Brain microvascular endothelial cell (primary cell): ENCODE results near the gene ST7.

Experiments
- DNase-seq: peaks from one replicate; pipeline ENCODE4 v3.0.0-alpha.2; 2020
- H3K27ac ChIP-seq: fragments of 250-450 bp; sonication (Bioruptor Pico); 2 replicates; pipeline ENCODE4 v1.5.1; 2020; ENCODE audit warnings: mild to moderate bottlenecking, moderate library complexity
- H3K27me3 ChIP-seq: fragments of 250-450 bp; sonication (Bioruptor Pico); replicated peaks from 2 replicates; pipeline ENCODE4 v1.5.1; 2020; ENCODE audit warnings: mild to moderate bottlenecking
- H3K36me3 ChIP-seq: fragments of 250-450 bp; sonication (Bioruptor Pico); replicated peaks from 2 replicates; pipeline ENCODE4 v1.5.1; 2020; ENCODE audit warnings: mild to moderate bottlenecking
- H3K4me3 ChIP-seq: 2 replicates; pipeline ENCODE4 v1.5.1; 2011; ENCODE audit warnings: low read depth, mild to moderate bottlenecking, control low read depth, low read length, moderate library complexity
- in situ Hi-C: cut with HindIII; loops from 2 replicates; pipeline ENCODE4 v1.10.0; 2017; ENCODE audit warnings: low sequenced_read_pairs, low pct_ligation_motif_present
- TF ChIP-seq, protein P1 (sequence below): IDR thresholded peaks from 2 replicates; pipeline ENCODE4 v1.5.1; 2011; ENCODE audit warnings: low read depth, mild to moderate bottlenecking, moderate library complexity, low read length, control low read depth, inconsistent platforms; ENCODE audit errors: missing control alignments

The ST7 gene

GRCh38 chr7:117225536-117225935, 272.2 kb downstream of the ST7 start:
- Histone ChIP-seq H3K27ac (no peak overlapping the region), H3K4me3 (no peak overlapping the region), H3K27me3 (no peaks in the 10 kb centered on the region), H3K36me3 (peaks cover 9% of the 10 kb centered on the region)
- in situ Hi-C loops, result no loop called here
- TF ChIP-seq, protein P1, sequence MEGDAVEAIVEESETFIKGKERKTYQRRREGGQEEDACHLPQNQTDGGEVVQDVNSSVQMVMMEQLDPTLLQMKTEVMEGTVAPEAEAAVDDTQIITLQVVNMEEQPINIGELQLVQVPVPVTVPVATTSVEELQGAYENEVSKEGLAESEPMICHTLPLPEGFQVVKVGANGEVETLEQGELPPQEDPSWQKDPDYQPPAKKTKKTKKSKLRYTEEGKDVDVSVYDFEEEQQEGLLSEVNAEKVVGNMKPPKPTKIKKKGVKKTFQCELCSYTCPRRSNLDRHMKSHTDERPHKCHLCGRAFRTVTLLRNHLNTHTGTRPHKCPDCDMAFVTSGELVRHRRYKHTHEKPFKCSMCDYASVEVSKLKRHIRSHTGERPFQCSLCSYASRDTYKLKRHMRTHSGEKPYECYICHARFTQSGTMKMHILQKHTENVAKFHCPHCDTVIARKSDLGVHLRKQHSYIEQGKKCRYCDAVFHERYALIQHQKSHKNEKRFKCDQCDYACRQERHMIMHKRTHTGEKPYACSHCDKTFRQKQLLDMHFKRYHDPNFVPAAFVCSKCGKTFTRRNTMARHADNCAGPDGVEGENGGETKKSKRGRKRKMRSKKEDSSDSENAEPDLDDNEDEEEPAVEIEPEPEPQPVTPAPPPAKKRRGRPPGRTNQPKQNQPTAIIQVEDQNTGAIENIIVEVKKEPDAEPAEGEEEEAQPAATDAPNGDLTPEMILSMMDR, result no peak
- no peak for DNase-seq

DNA sequence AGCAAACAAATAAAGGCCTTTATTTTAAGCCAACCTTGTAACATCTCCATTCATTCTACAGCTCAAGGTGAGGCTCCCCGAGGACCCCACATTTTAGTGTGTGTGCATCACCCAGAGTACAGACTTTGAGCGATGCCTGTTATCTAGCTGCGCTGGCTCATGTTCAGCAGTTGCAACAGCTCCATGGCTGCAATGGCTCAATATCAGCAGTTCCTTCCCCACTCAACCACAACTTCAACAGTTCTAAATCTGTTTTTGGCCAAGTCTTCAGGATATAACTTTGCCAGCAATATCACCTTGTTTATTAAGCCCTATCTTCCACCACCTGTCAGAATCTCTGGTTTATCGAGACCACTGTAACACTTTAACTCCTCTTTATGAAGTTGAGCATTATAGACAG, 273.8 kb downstream of the ST7 start:
- Histone ChIP-seq H3K27ac (no peak overlapping the region), H3K36me3 (peaks cover 7% of the 10 kb centered on the region), H3K27me3 (no peaks in the 10 kb centered on the region), H3K4me3 (no peak overlapping the region)
- no peak for DNase-seq
- TF ChIP-seq, protein P1, result no peak
- in situ Hi-C loops, result no loop called here

DNA sequence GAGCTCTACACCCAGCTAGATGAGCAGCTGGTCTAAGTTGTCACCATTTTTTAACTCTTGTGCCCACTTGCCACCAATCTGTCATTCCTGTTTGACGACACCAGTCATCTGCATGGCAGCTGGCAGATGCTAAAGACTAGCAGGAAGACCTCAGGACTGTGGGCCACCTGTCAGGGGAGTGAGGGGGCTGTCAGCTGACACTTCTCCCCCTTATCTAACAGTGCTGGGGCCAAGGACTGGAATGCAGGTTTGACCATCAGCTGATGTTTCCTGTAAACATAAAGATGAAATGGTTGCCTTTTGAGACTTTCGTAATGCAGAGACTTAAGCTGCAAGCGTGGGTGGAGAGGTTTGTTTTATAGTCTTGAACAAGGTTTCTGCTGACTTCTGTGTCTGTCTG, 276.0 kb downstream of the ST7 start:
- H3K27ac ChIP-seq, result no peak overlapping the region
- DNase-seq, result no peak
- TF ChIP-seq, protein P1, result no peak

DNA sequence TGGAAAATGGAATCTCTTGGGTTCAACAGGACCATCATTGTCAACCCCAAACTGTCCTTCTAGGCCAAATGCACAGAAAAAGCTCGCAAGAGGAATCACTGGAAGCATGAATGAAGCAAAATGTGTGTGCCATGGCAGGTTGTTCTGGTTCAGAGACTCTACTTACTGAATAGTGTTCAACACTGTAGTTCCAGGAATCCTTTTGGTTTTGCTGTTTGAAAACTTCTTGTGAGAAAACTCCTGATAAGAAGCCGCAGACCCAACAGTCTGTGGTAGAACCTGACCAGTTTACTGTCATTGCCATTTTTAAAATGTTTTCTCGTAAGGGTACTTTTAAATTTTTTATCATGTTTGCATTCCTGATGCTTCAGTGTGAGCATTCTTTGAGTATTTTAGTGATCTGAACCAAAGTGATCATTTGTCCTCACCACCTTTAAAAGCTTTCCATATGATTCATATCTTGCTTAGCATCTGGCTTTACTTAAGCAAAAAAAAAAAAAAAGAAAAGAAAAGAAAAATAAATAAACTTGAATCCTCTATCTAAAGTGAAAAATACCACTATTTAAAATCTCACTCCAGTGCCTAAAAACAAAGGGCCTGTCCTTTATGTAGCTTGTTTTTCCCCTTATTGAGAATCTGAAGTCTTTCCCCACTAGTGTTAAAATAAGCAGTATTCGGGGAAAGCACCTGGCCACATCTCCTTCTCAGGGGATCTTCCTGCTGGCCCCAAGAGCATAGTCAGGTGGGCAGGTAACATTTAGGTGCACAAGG, 277.2 kb downstream of the ST7 start:
- in situ Hi-C loops, result no loop called here

More for the DNA sequence above, 276.0 kb downstream of the ST7 start:
- no peaks in the 10 kb centered on the region for H3K27me3 ChIP-seq
- no peaks in the 10 kb centered on the region for H3K36me3 ChIP-seq
- in situ Hi-C loops, result no loop called here
- H3K4me3 ChIP-seq, result no peak overlapping the region

DNA sequence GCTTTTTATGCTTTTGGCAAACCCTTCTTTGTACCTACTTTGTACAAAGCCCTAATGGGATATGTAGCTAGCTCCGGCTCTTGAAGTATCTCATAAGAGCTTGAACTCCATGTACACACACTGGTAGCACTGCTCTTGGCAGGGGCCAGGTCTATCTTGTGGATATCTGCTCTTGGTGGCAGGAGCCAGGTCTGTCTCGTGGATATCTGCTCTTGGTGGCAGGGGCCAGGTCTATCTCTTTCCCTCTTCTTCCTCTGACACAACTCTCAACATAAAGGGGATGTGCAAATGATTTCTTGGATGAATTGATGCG, 277.7 kb downstream of the ST7 start:
- in situ Hi-C loops, result no loop called here
- no peaks in the 10 kb centered on the region for H3K27me3 ChIP-seq

More for the DNA sequence above, 277.2 kb downstream of the ST7 start:
- peak overlapping the region; percentile 42 for H3K27ac ChIP-seq
- TF ChIP-seq, protein P1, result no peak
- DNase-seq, result peak; percentile 71
- no peak overlapping the region for H3K4me3 ChIP-seq
- no peaks in the 10 kb centered on the region for H3K27me3 ChIP-seq
- no peaks in the 10 kb centered on the region for H3K36me3 ChIP-seq

More for the DNA sequence above, 277.7 kb downstream of the ST7 start:
- Histone ChIP-seq H3K36me3 (no peaks in the 10 kb centered on the region), H3K4me3 (no peak overlapping the region), H3K27ac (peak overlapping the region; percentile 18)
- TF ChIP-seq, protein P1, result no peak
- DNase-seq, result no peak
